Ovary (tissue), 9 donors: ENCODE results near the gene UNKL. TPM values are rescaled to one million over a fixed set of nuclear protein-coding genes. Genes with fewer than 3 reads are reported as not detected.
"Not testable (repeated sequence)": the region's sequence is repeated elsewhere in the genome, so short reads cannot be mapped to it uniquely, and the experiment has no call there.

Source experiments
- DNase-seq, 5 donors: peaks; one replicate each; pipeline ENCODE4 v3.0.0-alpha.2; 2019 to 2020
- H3K27ac ChIP-seq, 2 donors: fragments of 200-600 bp; one replicate each; pipeline versions ENCODE4 v1.5.1 to v1.8.0; 2019 to 2022
- H3K27me3 ChIP-seq: fragments of 200-600 bp; one replicate; pipeline ENCODE4 v1.8.0; 2022
- H3K36me3 ChIP-seq: fragments of 200-600 bp; sonication (generic); one replicate; pipeline ENCODE4 v1.5.1; 2019
- H3K4me1 ChIP-seq: one replicate; pipeline ENCODE4 v1.8.1; 2013; ENCODE audit warnings: mild to moderate bottlenecking, moderate library complexity; ENCODE audit not compliant: insufficient read depth
- H3K4me3 ChIP-seq: fragments of 200-600 bp; sonication (generic); one replicate; pipeline ENCODE4 v1.5.1; 2017
- H3K9me3 ChIP-seq, 2 donors: fragments of 200-600 bp in 1 of 2; sonication (generic) in 1 of 2; one replicate each; pipeline versions ENCODE4 v1.5.1 to v1.8.1; 2013 to 2019; ENCODE audit warnings: mild to moderate bottlenecking in 1 of 2, moderate library complexity in 1 of 2
- CTCF ChIP-seq, 3 donors: fragments of 450-650 bp in 2 of 3; fragments of 200-600 bp in 1 of 3; IDR thresholded peaks; one replicate each; pipeline versions ENCODE4 v1.5.1 to v1.8.0; 2016 to 2022; ENCODE audit warnings: antibody characterized with exemption in 3 of 3, mild to moderate bottlenecking in 1 of 3
- EP300 ChIP-seq: sonication (generic); formaldehyde crosslinking; IDR thresholded peaks from one replicate; pipeline ENCODE4 v1.6.1; 2017; ENCODE audit warnings: antibody characterized with exemption
- POLR2A ChIP-seq: fragments of 450-650 bp; IDR thresholded peaks from one replicate; pipeline ENCODE4 v1.6.1; 2017; ENCODE audit warnings: antibody characterized with exemption, mild to moderate bottlenecking, moderate library complexity
- WGBS, 3 donors: extraction: QIAGEN DNeasy Blood & Tissue Kit in 1 of 3; methylation state at CpG; one replicate each; pipeline versions ENCODE4 v1.1.5 to v1.1.7; 2013 to 2017; 5-methylcytosine and 5-hydroxymethylcytosine counted together
- intact Hi-C, 4 donors: fragments of 100-400 bp; cut with DNase I; formaldehyde crosslinking; loops; one replicate each; pipeline versions ENCODE4 v1.11.0 to v1.15.1; 2022 to 2023
- polyA plus RNA-seq, 2 donors: library from polyadenylated mRNA; stranded (reverse); fragments of 200-250 nt in 1 of 2; fragments of 350-450 nt in 1 of 2; fragmentation: Illumina TruSeq in 1 of 2; extraction: RNeasy Lipid Tissue Mini Kit (QIAGEN cat#74804) in 1 of 2; gene quantifications; one replicate each; pipeline ENCODE4 v1.2.3, GENCODE V29; 2013 to 2014
- total RNA-seq, 7 donors: library from RNA; depleted of rRNA in 2 of 7; stranded (reverse); fragments of >200 nt in 2 of 7; fragmentation: NEBNext Ultra II Directional in 3 of 7; extraction: Animal tissue kit (Norgen Biotek cat#: 25700) in 3 of 7; gene quantifications; one replicate each; pipeline versions ENCODE4 v1.1.0 to v1.2.4, GENCODE V29; 2016 to 2023
- donor health status: DM: no; HTN: no; CAD: no; lungs with moderate emphysema.
- donor health status: DM: no; HTN: no; CAD: no.
- donor health status: Bipolar disorder and iron deficiency.
- donor health status: DM: yes; HTN: yes; CAD: no.
- donor health status: DM: no; HTN: no; CAD: no.
- donor health status: DM: yes; HTN: yes; CAD: no.

Gene UNKL
- total and polyA plus RNA-seq, 9 donors, result 7.0 to 44.8 (median 32.5) TPM

- TF ChIP-seq CTCF (IDR thresholded peaks at IDR 0.05), result no peak
- TF ChIP-seq POLR2A, result no peak
- no peak for TF ChIP-seq EP300
- no peaks in the 10 kb centered on the region for H3K9me3 ChIP-seq
- DNase-seq, result no peak
- H3K36me3 ChIP-seq, result no peaks in the 10 kb centered on the region
- WGBS, 3 donors, result 39 to 47% (median 42%) methylated on average over 18 to 22 of the region's 22 CpGs
- no peaks in the 10 kb centered on the region for H3K27me3 ChIP-seq
- H3K27ac ChIP-seq, result no peak overlapping the region
- no peak overlapping the region for H3K4me3 ChIP-seq
- no peaks in the 10 kb centered on the region for H3K4me1 ChIP-seq
- intact Hi-C loops, result no loop called here
Measured at GRCh38 chr16:1330931-1331711, 83.4 kb downstream of the UNKL start.

GRCh38 chr16:1330260-1330914 lies 84.1 kb downstream of the UNKL start:
- no peak overlapping the region for H3K27ac ChIP-seq
- no peak overlapping the region for H3K4me3 ChIP-seq
- TF ChIP-seq CTCF (IDR thresholded peaks at IDR 0.05), result no peak
- no peak for TF ChIP-seq EP300
- no peak for TF ChIP-seq POLR2A
- H3K4me1 ChIP-seq, result no peaks in the 10 kb centered on the region
- DNase-seq, result no peak
- intact Hi-C loops, result no loop called here
- 60 to 66% (median 61%) methylated on average over 17 of the region's 17 CpGs for WGBS, 3 donors
- no peaks in the 10 kb centered on the region for H3K36me3 ChIP-seq
- no peaks in the 10 kb centered on the region for H3K27me3 ChIP-seq
- H3K9me3 ChIP-seq, result no peaks in the 10 kb centered on the region

DNA sequence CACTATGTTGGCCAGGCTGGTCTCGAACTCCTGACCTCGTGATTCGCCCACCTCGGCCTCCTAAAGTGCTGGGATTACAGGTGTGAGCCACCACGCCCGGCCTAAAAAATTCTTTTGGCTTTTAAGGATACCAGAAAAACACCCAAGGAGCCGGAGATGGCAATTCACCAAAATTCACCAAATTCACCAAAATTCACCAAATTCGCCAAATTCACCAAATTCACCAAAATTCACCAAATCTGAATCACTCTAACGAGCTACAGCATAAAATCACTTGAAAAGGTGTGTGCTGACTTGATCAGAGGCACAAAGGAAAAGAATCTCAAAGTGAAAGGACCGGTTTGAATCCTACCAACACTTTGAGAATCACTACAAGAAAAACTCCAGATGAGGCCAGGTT lies 85.5 kb downstream of the UNKL start:
- 90 to 93% (median 93%) methylated on average over 10 of the region's 10 CpGs for WGBS, 3 donors

DNA sequence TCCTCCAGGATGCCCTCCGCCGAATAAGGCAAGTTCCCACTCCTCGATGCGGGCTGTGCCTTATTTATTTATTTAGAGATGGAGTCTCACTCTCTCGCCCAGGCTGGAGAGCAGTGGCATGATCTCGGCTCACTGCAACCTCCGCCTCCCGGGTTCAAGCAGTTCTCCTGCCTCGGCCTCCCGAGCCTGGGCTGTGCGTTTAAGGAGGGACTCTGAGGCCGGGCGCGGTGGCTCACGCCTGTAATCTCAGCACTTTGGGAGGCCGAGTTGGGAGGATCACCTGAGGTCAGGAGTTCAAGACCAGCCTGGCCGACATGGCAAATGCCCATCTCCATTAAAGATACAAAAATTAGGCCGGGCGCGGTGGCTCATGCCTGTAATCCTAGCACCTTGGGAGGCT lies 86.4 kb downstream of the UNKL start:
- intact Hi-C loops, H3K9me3 ChIP-seq, H3K27me3 ChIP-seq, H3K36me3 ChIP-seq, H3K4me3 ChIP-seq, H3K4me1 ChIP-seq, H3K27ac ChIP-seq, DNase-seq: not testable (repeated sequence)
- WGBS, 3 donors, result 83 to 89% (median 84%) methylated on average over 20 of the region's 20 CpGs

More for the DNA sequence above, 85.5 kb downstream of the UNKL start:
- H3K27ac ChIP-seq, H3K27me3 ChIP-seq, H3K4me1 ChIP-seq, intact Hi-C loops, H3K9me3 ChIP-seq, H3K4me3 ChIP-seq, H3K36me3 ChIP-seq, DNase-seq: not testable (repeated sequence)

GRCh38 chr16:1327619-1327947 lies 86.9 kb downstream of the UNKL start:
- no peak overlapping the region for H3K27ac ChIP-seq
- TF ChIP-seq EP300, result no peak
- TF ChIP-seq POLR2A, result no peak
- TF ChIP-seq CTCF (IDR thresholded peaks at IDR 0.05), result no peak
- no peak for DNase-seq
- no peaks in the 10 kb centered on the region for H3K36me3 ChIP-seq
- no peak overlapping the region for H3K4me3 ChIP-seq
- no peaks in the 10 kb centered on the region for H3K4me1 ChIP-seq
- H3K27me3 ChIP-seq, result no peaks in the 10 kb centered on the region
- WGBS, 3 donors, result 45 to 57% (median 57%) methylated on average over 4 to 5 of the region's 5 CpGs
- H3K9me3 ChIP-seq, result no peaks in the 10 kb centered on the region
- intact Hi-C loops, result no loop called here
